Activated naive CD8-positive, alpha-beta T cell treated with anti-CD3 and anti-CD28 coated beads, Interleukin-2, amount 50 U/mL, for 24 hours (primary cell): Measurements from ENCODE around the gene DLG2.
A peak's percentile ranks its signal among the peaks of the same experiment; 100 is the strongest.
"Not testable (repeated sequence)": the region's sequence is repeated elsewhere in the genome, so short reads cannot be mapped to it uniquely, and the experiment has no call there.

Experiments
- ATAC-seq: fragments of 150-1000 bp; cut with Tn5 transposase; one replicate; pipeline ENCODE4 v1.10.0; 2021
- DNase-seq: peaks from one replicate; pipeline ENCODE4 v3.0.0; 2021
- H3K27ac Mint-ChIP-seq: one replicate; pipeline ENCODE4 v1.8.0; 2021; ENCODE audit warnings: mild to moderate bottlenecking, mixed read lengths
- H3K27me3 Mint-ChIP-seq: one replicate; pipeline ENCODE4 v1.8.0; 2021; ENCODE audit warnings: mixed read lengths
- H3K36me3 Mint-ChIP-seq: one replicate; pipeline ENCODE4 v1.8.0; 2021; ENCODE audit warnings: low read depth, mixed read lengths
- H3K4me1 Mint-ChIP-seq: one replicate; pipeline ENCODE4 v1.8.0; 2021; ENCODE audit warnings: mixed read lengths
- H3K4me3 Mint-ChIP-seq: one replicate; pipeline ENCODE4 v1.8.0; 2021; ENCODE audit warnings: mild to moderate bottlenecking, moderate library complexity, mixed read lengths
- H3K9me3 Mint-ChIP-seq: one replicate; pipeline ENCODE4 v1.8.0; 2021; ENCODE audit warnings: mixed read lengths

DLG2 gene

GRCh38 chr11:85656777-85657176 is 29.6 kb upstream of the DLG2 start:
- Mint-ChIP-seq H3K27ac (peak overlapping the region; percentile 3), H3K4me1 (peaks cover 55% of the 10 kb centered on the region), H3K27me3 (no peaks in the 10 kb centered on the region), H3K36me3 (peaks cover 65% of the 10 kb centered on the region), H3K4me3 (no peak overlapping the region), H3K9me3 (no peaks in the 10 kb centered on the region)
- ATAC-seq (no peak), DNase-seq (no peak)

GRCh38 chr11:85654343-85654742 is 27.2 kb upstream of the DLG2 start:
- ATAC-seq, H3K4me3 Mint-ChIP-seq, H3K9me3 Mint-ChIP-seq, H3K27ac Mint-ChIP-seq, H3K27me3 Mint-ChIP-seq, DNase-seq: not testable (repeated sequence)
- H3K36me3 Mint-ChIP-seq = peaks cover 50% of the 10 kb centered on the region
- peaks cover 46% of the 10 kb centered on the region for H3K4me1 Mint-ChIP-seq

GRCh38 chr11:85652786-85653447 is 25.8 kb upstream of the DLG2 start:
- ATAC-seq (no peak), DNase-seq (no peak)
- H3K4me1 Mint-ChIP-seq = peaks cover 47% of the 10 kb centered on the region
- H3K9me3 Mint-ChIP-seq = no peaks in the 10 kb centered on the region
- H3K4me3 Mint-ChIP-seq = no peak overlapping the region
- no peaks in the 10 kb centered on the region for H3K27me3 Mint-ChIP-seq
- H3K36me3 Mint-ChIP-seq = peaks cover 38% of the 10 kb centered on the region
- peak overlapping the region; percentile 30 for H3K27ac Mint-ChIP-seq

GRCh38 chr11:85651118-85651517 is 24.0 kb upstream of the DLG2 start:
- H3K27me3 Mint-ChIP-seq = no peaks in the 10 kb centered on the region
- H3K4me1 Mint-ChIP-seq = peaks cover 45% of the 10 kb centered on the region
- DNase-seq (no peak), ATAC-seq (no peak)
- H3K27ac Mint-ChIP-seq = peak overlapping the region; percentile 59
- H3K36me3 Mint-ChIP-seq = peaks cover 26% of the 10 kb centered on the region
- H3K9me3 Mint-ChIP-seq = no peaks in the 10 kb centered on the region
- H3K4me3 Mint-ChIP-seq = no peak overlapping the region

- Mint-ChIP-seq H3K27ac (peak within 1 kb of the TSS; percentile 93), H3K9me3 (no peaks in the 10 kb centered on the region)
Observed at GRCh38 chr11:85647604-85648299, 20.6 kb upstream of the DLG2 start, which contains the start of gene TMEM126A. Gene TMEM126A, plus strand, starts transcription at chr11:85647967. Its CDS starts 2,289 bp downstream, at chr11:85650256.

GRCh38 chr11:85647078-85647477 is 19.9 kb upstream of the DLG2 start:
- no peak for ATAC-seq
- Mint-ChIP-seq H3K27ac (peak overlapping the region; percentile 93), H3K4me3 (peak overlapping the region; percentile 97), H3K27me3 (peaks cover 11% of the 10 kb centered on the region), H3K4me1 (peaks cover 32% of the 10 kb centered on the region), H3K36me3 (peaks cover 10% of the 10 kb centered on the region), H3K9me3 (no peaks in the 10 kb centered on the region)
- no peak for DNase-seq

More at GRCh38 chr11:85647604-85648299, 20.6 kb upstream of the DLG2 start, which contains the start of gene TMEM126A:
- Mint-ChIP-seq H3K4me3 (peak within 1 kb of the TSS; percentile 97), H3K36me3 (peaks cover 14% of the 10 kb centered on the region), H3K4me1 (peaks cover 34% of the 10 kb centered on the region), H3K27me3 (peaks cover 11% of the 10 kb centered on the region)
- DNase-seq (peak; percentile 93), ATAC-seq (peak; percentile 96)

- no peak for DNase-seq
- no peak overlapping the region for H3K27ac Mint-ChIP-seq
- ATAC-seq = no peak
- no peak overlapping the region for H3K4me3 Mint-ChIP-seq
- H3K9me3 Mint-ChIP-seq = no peaks in the 10 kb centered on the region
- H3K4me1 Mint-ChIP-seq = peaks cover 8% of the 10 kb centered on the region
- H3K27me3 Mint-ChIP-seq = peaks cover 11% of the 10 kb centered on the region
- peaks cover 6% of the 10 kb centered on the region for H3K36me3 Mint-ChIP-seq
Observed at GRCh38 chr11:85643191-85643614, 16.1 kb upstream of the DLG2 start.

GRCh38 chr11:85634747-85635146 is 7.6 kb upstream of the DLG2 start:
- DNase-seq = no peak
- H3K4me1 Mint-ChIP-seq = peaks cover 8% of the 10 kb centered on the region
- H3K9me3 Mint-ChIP-seq = no peaks in the 10 kb centered on the region
- H3K27ac Mint-ChIP-seq = no peak overlapping the region
- ATAC-seq = no peak
- peaks cover 37% of the 10 kb centered on the region for H3K36me3 Mint-ChIP-seq
- H3K4me3 Mint-ChIP-seq = no peak overlapping the region
- H3K27me3 Mint-ChIP-seq = no peaks in the 10 kb centered on the region

- ATAC-seq (no peak), DNase-seq (peak; percentile 13)
- Mint-ChIP-seq H3K4me3 (peak overlapping the region; percentile 96), H3K36me3 (peaks cover 17% of the 10 kb centered on the region), H3K27ac (peak overlapping the region; percentile 90), H3K9me3 (no peaks in the 10 kb centered on the region), H3K4me1 (peaks cover 33% of the 10 kb centered on the region), H3K27me3 (no peaks in the 10 kb centered on the region)
Observed at GRCh38 chr11:85628771-85629341, 1.7 kb upstream of the DLG2 start.

- H3K36me3 Mint-ChIP-seq = peaks cover 14% of the 10 kb centered on the region
- H3K9me3 Mint-ChIP-seq = no peaks in the 10 kb centered on the region
- peak within 1 kb of the TSS; percentile 96 for H3K4me3 Mint-ChIP-seq
- DNase-seq = peak; percentile 96
- ATAC-seq = peak; percentile 99
- peak within 1 kb of the TSS; percentile 90 for H3K27ac Mint-ChIP-seq
- H3K27me3 Mint-ChIP-seq = no peaks in the 10 kb centered on the region
- peaks cover 33% of the 10 kb centered on the region for H3K4me1 Mint-ChIP-seq
Observed at GRCh38 chr11:85627998-85628770, 1.0 kb upstream of the DLG2 start, which contains the start of gene TMEM126B. Gene TMEM126B, plus strand, starts transcription at chr11:85628593. Its CDS starts 15 bp downstream, at chr11:85628608.

- DNase-seq (no peak), ATAC-seq (no peak)
- Mint-ChIP-seq H3K27ac (peak overlapping the region; percentile 90), H3K9me3 (no peaks in the 10 kb centered on the region), H3K4me1 (peaks cover 33% of the 10 kb centered on the region), H3K4me3 (peak overlapping the region; percentile 96), H3K27me3 (no peaks in the 10 kb centered on the region), H3K36me3 (peaks cover 7% of the 10 kb centered on the region)
Observed at GRCh38 chr11:85626496-85626895, 648 bp downstream of the DLG2 start.

- ATAC-seq = no peak
- no peak overlapping the region for H3K27ac Mint-ChIP-seq
- DNase-seq = no peak
- peaks cover 8% of the 10 kb centered on the region for H3K4me1 Mint-ChIP-seq
- H3K4me3 Mint-ChIP-seq = no peak overlapping the region
- no peaks in the 10 kb centered on the region for H3K36me3 Mint-ChIP-seq
- H3K9me3 Mint-ChIP-seq = no peaks in the 10 kb centered on the region
- H3K27me3 Mint-ChIP-seq = peaks cover 3% of the 10 kb centered on the region
Observed at GRCh38 chr11:85620256-85620655, 6.9 kb downstream of the DLG2 start.

GRCh38 chr11:85619499-85619898 is 7.6 kb downstream of the DLG2 start:
- Mint-ChIP-seq H3K4me3 (no peak overlapping the region), H3K4me1 (peaks cover 6% of the 10 kb centered on the region), H3K27ac (no peak overlapping the region), H3K36me3 (no peaks in the 10 kb centered on the region), H3K27me3 (peaks cover 3% of the 10 kb centered on the region), H3K9me3 (no peaks in the 10 kb centered on the region)
- ATAC-seq = no peak
- no peak for DNase-seq

GRCh38 chr11:85611643-85612042 is 15.5 kb downstream of the DLG2 start:
- H3K36me3 Mint-ChIP-seq, H3K4me1 Mint-ChIP-seq, H3K4me3 Mint-ChIP-seq, H3K9me3 Mint-ChIP-seq, DNase-seq, H3K27me3 Mint-ChIP-seq, H3K27ac Mint-ChIP-seq, ATAC-seq: not testable (repeated sequence)
